GM13976 (cell line): ENCODE results near the gene ZRSR2.

Source experiments
- DNase-seq: peaks from one replicate; pipeline ENCODE4 v3.0.0; 2012; ENCODE audit warnings: low spot score
- CTCF ChIP-seq: IDR thresholded peaks from 2 replicates; pipeline ENCODE4 v1.5.1; 2012; ENCODE audit warnings: borderline replicate concordance, mild to moderate bottlenecking; ENCODE audit not compliant: insufficient read depth; ENCODE audit errors: extremely low read depth, missing control alignments, control extremely low read depth
- in situ Hi-C: fragments of 300-500 bp; cut with MboI; formaldehyde crosslinking; loops from one replicate; pipeline ENCODE4 v1.12.0; 2022; ENCODE audit warnings: low sequenced_read_pairs, mixed read lengths, inconsistent platforms; ENCODE audit not compliant: unreplicated experiment

The ZRSR2 gene

GRCh38 chrX:15856222-15856587 is 65.9 kb downstream of the ZRSR2 start:
- in situ Hi-C loops = no loop called here
- no peak for DNase-seq
- no peak for TF ChIP-seq CTCF

DNA sequence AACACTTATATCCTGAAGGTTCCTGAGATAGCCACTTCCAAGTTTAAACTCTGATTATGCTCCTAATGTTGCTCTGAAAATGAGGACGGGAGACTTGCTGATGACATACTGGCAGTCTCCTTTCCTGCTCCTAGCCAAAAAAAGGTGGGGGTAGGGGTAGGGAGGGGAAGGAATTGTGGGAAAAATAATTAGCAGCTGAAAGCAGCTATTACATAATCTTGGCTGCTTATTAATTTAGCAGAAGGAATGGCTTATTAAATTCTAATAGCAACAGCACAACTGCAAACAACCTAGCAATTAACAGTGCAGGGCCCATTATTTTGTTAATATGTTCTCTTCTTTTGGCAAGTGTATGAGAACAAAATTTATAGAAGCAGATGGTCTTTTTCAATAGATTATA is 66.4 kb downstream of the ZRSR2 start:
- DNase-seq = no peak
- in situ Hi-C loops = no loop called here
- no peak for TF ChIP-seq CTCF

DNA sequence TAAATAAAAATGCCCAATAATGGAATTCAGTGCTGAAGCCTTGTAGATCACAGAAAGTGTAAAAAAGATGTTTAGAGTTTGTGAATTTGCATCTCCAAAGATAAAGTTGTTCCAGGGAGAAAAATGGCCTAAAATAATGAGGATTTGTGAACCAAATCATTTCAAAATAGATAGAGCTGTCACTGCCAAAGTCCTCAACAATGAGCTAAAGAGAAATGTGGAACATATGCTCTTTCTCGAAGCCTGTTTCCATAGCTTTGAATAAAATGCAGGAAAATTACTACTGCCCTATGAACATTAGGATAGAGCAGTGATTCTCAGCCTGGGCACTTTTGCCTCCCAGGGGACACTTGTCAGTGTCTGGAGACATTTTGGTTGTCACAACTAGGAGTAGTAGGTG is 67.8 kb downstream of the ZRSR2 start:
- no peak for TF ChIP-seq CTCF
- DNase-seq = no peak
- in situ Hi-C loops = no loop called here

GRCh38 chrX:15860921-15861320 is 70.6 kb downstream of the ZRSR2 start:
- TF ChIP-seq CTCF = no peak
- no peak for DNase-seq
- in situ Hi-C loops = no loop called here

- DNase-seq = no peak
- no peak for TF ChIP-seq CTCF
- in situ Hi-C loops = no loop called here
Observed at GRCh38 chrX:15864023-15864422, 73.7 kb downstream of the ZRSR2 start.

- DNase-seq = no peak
- no peak for TF ChIP-seq CTCF
- in situ Hi-C loops = no loop called here
Observed at GRCh38 chrX:15864629-15865028, 74.3 kb downstream of the ZRSR2 start.

GRCh38 chrX:15866147-15866546 is 75.9 kb downstream of the ZRSR2 start:
- DNase-seq = no peak
- no peak for TF ChIP-seq CTCF
- in situ Hi-C loops = no loop called here
